ENCODE data around the gene NBEAL2. TPM values are rescaled to one million over a fixed set of nuclear protein-coding genes. Genes with fewer than 3 reads are reported as not detected.

Gene NBEAL2
- total RNA-seq, 4 donors from 2014 or later: 12.3 to 23.2 (median 20.4) TPM

- H3K4me3 ChIP-seq: no peak overlapping the region
- WGBS, 2 donors (ENCODE audit: low coverage in 1 of 2): 76% methylated on average over 4 of the region's 10 CpGs; no CpG with 5 or more reads in 1 of the 2 donors
- H3K27me3 ChIP-seq: no peaks in the 10 kb centered on the region
- H3K36me3 ChIP-seq: peaks cover 0 to 86% of the 10 kb centered on the region in 2 donors
- H3K4me1 ChIP-seq: peaks cover 0 to 8% (median 0%) of the 10 kb centered on the region in 3 donors
- ATAC-seq: no peak
- H3K27ac ChIP-seq: no peak overlapping the region
- TF ChIP-seq POLR2AphosphoS5 (IDR thresholded peaks at IDR 0.05) (no peak), CTCF (IDR thresholded peaks at IDR 0.05) (no peak), EP300 (IDR thresholded peaks at IDR 0.05) (no peak), POLR2A (IDR thresholded peaks at IDR 0.05) (no peak)
- H3K9me3 ChIP-seq: no peaks in the 10 kb centered on the region
Observed at GRCh38 chr3:47003056-47003410, 23.6 kb downstream of the NBEAL2 start.

- peaks cover 0 to 79% of the 10 kb centered on the region in 2 donors for H3K36me3 ChIP-seq
- 83 to 98% methylated on average over 9 to 17 of the region's 27 CpGs for WGBS, 2 donors (ENCODE audit: low coverage in 1 of 2)
- no peaks in the 10 kb centered on the region for H3K27me3 ChIP-seq
- no peak overlapping the region for H3K4me3 ChIP-seq
- H3K27ac ChIP-seq: no peak overlapping the region
- TF ChIP-seq CTCF (IDR thresholded peaks at IDR 0.05): no peak
- TF ChIP-seq EP300 (IDR thresholded peaks at IDR 0.05): no peak
- TF ChIP-seq POLR2A (IDR thresholded peaks at IDR 0.05): no peak
- TF ChIP-seq POLR2AphosphoS5 (IDR thresholded peaks at IDR 0.05): no peak
- no peak for ATAC-seq
- H3K9me3 ChIP-seq: no peaks in the 10 kb centered on the region
- H3K4me1 ChIP-seq: peaks cover 0 to 5% (median 0%) of the 10 kb centered on the region in 3 donors
Observed at GRCh38 chr3:47003461-47004368, 24.2 kb downstream of the NBEAL2 start.

GRCh38 chr3:47004369-47005211 is 25.1 kb downstream of the NBEAL2 start:
- TF ChIP-seq EP300 (IDR thresholded peaks at IDR 0.05) (no peak), POLR2AphosphoS5 (IDR thresholded peaks at IDR 0.05) (no peak), CTCF (IDR thresholded peaks at IDR 0.05) (no peak), POLR2A (IDR thresholded peaks at IDR 0.05) (no peak)
- WGBS, 2 donors (ENCODE audit: low coverage in 1 of 2): no CpG with 5 or more reads among the region's 17 CpGs

GRCh38 chr3:47005212-47006144 is 26.0 kb downstream of the NBEAL2 start:
- Histone ChIP-seq H3K4me3 (no peak overlapping the region), H3K4me1 (peaks cover 0 to 17% (median 8%) of the 10 kb centered on the region in 3 donors), H3K36me3 (peaks cover 0 to 62% of the 10 kb centered on the region in 2 donors), H3K9me3 (no peaks in the 10 kb centered on the region), H3K27ac (no peak overlapping the region), H3K27me3 (no peaks in the 10 kb centered on the region)
- TF ChIP-seq POLR2AphosphoS5 (IDR thresholded peaks at IDR 0.05) (no peak), EP300 (IDR thresholded peaks at IDR 0.05) (no peak), CTCF (IDR thresholded peaks at IDR 0.05) (no peak), POLR2A (IDR thresholded peaks at IDR 0.05) (no peak)
- ATAC-seq: no peak
- WGBS, 2 donors (ENCODE audit: low coverage in 1 of 2): 91% methylated on average over 6 of the region's 32 CpGs; no CpG with 5 or more reads in 1 of the 2 donors

More at GRCh38 chr3:47004369-47005211, 25.1 kb downstream of the NBEAL2 start:
- H3K27me3 ChIP-seq: no peaks in the 10 kb centered on the region
- no peak overlapping the region for H3K4me3 ChIP-seq
- no peak for ATAC-seq
- H3K4me1 ChIP-seq: peaks cover 0 to 9% (median 0%) of the 10 kb centered on the region in 3 donors
- no peak overlapping the region for H3K27ac ChIP-seq
- peaks cover 0 to 71% of the 10 kb centered on the region in 2 donors for H3K36me3 ChIP-seq
- H3K9me3 ChIP-seq: no peaks in the 10 kb centered on the region
